ENCODE measurements around the gene SLC25A33. TPM values are rescaled to one million over a fixed set of nuclear protein-coding genes. Genes with fewer than 3 reads are reported as not detected.

The SLC25A33 gene
- total and polyA plus RNA-seq, 2 of the 8 experiments (the other 6 are each of a cell fraction or from before 2014, with no cell fraction given), result 7.8 to 12.8 TPM

DNA sequence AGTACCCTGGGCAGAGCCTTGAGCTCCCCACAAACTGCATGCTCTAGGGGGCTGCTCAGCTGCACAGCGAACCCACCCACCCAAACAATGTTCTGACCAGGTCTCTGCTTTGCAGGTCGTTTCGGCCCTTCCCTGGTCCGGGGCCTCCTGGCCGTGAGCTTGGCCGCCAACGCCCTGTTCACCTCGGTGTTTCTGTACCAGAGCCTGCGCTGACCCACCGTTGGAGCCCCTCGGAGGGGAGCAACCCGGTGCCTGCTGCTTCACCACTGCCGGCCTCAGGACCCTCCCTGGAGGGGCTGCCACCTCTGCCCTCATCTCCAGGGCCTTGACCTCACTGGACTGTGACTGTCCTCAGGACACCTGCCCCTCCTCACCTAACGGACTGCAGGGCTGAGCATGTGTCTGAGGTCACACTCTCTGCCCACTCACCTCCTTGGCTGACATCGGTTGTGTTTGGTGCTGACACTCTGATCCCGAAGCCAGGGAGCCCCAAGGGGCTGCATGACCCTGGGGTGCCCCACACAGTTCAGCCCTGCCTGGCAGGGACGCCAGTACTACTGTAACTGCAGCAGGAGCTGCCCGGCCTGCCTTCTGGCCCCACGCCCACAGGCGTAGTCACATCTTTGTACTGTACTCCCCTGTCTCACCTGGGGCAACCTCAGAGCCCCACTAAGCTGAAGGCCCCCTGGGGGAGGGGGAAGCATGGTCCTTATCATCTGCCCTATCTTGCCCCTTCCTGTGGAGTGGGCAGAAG, 73.8 kb downstream of the SLC25A33 start (continued):
- TF ChIP-seq, protein P1, sequence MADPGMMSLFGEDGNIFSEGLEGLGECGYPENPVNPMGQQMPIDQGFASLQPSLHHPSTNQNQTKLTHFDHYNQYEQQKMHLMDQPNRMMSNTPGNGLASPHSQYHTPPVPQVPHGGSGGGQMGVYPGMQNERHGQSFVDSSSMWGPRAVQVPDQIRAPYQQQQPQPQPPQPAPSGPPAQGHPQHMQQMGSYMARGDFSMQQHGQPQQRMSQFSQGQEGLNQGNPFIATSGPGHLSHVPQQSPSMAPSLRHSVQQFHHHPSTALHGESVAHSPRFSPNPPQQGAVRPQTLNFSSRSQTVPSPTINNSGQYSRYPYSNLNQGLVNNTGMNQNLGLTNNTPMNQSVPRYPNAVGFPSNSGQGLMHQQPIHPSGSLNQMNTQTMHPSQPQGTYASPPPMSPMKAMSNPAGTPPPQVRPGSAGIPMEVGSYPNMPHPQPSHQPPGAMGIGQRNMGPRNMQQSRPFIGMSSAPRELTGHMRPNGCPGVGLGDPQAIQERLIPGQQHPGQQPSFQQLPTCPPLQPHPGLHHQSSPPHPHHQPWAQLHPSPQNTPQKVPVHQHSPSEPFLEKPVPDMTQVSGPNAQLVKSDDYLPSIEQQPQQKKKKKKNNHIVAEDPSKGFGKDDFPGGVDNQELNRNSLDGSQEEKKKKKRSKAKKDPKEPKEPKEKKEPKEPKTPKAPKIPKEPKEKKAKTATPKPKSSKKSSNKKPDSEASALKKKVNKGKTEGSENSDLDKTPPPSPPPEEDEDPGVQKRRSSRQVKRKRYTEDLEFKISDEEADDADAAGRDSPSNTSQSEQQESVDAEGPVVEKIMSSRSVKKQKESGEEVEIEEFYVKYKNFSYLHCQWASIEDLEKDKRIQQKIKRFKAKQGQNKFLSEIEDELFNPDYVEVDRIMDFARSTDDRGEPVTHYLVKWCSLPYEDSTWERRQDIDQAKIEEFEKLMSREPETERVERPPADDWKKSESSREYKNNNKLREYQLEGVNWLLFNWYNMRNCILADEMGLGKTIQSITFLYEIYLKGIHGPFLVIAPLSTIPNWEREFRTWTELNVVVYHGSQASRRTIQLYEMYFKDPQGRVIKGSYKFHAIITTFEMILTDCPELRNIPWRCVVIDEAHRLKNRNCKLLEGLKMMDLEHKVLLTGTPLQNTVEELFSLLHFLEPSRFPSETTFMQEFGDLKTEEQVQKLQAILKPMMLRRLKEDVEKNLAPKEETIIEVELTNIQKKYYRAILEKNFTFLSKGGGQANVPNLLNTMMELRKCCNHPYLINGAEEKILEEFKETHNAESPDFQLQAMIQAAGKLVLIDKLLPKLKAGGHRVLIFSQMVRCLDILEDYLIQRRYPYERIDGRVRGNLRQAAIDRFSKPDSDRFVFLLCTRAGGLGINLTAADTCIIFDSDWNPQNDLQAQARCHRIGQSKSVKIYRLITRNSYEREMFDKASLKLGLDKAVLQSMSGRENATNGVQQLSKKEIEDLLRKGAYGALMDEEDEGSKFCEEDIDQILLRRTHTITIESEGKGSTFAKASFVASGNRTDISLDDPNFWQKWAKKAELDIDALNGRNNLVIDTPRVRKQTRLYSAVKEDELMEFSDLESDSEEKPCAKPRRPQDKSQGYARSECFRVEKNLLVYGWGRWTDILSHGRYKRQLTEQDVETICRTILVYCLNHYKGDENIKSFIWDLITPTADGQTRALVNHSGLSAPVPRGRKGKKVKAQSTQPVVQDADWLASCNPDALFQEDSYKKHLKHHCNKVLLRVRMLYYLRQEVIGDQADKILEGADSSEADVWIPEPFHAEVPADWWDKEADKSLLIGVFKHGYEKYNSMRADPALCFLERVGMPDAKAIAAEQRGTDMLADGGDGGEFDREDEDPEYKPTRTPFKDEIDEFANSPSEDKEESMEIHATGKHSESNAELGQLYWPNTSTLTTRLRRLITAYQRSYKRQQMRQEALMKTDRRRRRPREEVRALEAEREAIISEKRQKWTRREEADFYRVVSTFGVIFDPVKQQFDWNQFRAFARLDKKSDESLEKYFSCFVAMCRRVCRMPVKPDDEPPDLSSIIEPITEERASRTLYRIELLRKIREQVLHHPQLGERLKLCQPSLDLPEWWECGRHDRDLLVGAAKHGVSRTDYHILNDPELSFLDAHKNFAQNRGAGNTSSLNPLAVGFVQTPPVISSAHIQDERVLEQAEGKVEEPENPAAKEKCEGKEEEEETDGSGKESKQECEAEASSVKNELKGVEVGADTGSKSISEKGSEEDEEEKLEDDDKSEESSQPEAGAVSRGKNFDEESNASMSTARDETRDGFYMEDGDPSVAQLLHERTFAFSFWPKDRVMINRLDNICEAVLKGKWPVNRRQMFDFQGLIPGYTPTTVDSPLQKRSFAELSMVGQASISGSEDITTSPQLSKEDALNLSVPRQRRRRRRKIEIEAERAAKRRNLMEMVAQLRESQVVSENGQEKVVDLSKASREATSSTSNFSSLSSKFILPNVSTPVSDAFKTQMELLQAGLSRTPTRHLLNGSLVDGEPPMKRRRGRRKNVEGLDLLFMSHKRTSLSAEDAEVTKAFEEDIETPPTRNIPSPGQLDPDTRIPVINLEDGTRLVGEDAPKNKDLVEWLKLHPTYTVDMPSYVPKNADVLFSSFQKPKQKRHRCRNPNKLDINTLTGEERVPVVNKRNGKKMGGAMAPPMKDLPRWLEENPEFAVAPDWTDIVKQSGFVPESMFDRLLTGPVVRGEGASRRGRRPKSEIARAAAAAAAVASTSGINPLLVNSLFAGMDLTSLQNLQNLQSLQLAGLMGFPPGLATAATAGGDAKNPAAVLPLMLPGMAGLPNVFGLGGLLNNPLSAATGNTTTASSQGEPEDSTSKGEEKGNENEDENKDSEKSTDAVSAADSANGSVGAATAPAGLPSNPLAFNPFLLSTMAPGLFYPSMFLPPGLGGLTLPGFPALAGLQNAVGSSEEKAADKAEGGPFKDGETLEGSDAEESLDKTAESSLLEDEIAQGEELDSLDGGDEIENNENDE (IDR thresholded peaks at IDR 0.05; ENCODE audit: insufficient replicate concordance, low read length), result no peak
- TF ChIP-seq BACH1 (IDR thresholded peaks at IDR 0.05; ENCODE audit: low read length) (no peak), CTBP2 (IDR thresholded peaks at IDR 0.05; ENCODE audit: borderline replicate concordance, insufficient read depth, insufficient read length, low read length) (no peak), TBP (IDR thresholded peaks at IDR 0.05; ENCODE audit: low read depth, low read length) (no peak), SIX5 (IDR thresholded peaks at IDR 0.05; ENCODE audit: low read depth, low read length) (no peak), YY1 (IDR thresholded peaks at IDR 0.05; ENCODE audit: low read depth, low read length) (no peak), EGR1 (IDR thresholded peaks at IDR 0.05; ENCODE audit: borderline replicate concordance, low read depth, low read length) (no peak)
- TF ChIP-seq, protein P2, sequence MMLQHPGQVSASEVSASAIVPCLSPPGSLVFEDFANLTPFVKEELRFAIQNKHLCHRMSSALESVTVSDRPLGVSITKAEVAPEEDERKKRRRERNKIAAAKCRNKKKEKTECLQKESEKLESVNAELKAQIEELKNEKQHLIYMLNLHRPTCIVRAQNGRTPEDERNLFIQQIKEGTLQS (IDR thresholded peaks at IDR 0.05; ENCODE audit: insufficient read depth, low read depth, low read length), result no peak
- TF ChIP-seq, protein P3, sequence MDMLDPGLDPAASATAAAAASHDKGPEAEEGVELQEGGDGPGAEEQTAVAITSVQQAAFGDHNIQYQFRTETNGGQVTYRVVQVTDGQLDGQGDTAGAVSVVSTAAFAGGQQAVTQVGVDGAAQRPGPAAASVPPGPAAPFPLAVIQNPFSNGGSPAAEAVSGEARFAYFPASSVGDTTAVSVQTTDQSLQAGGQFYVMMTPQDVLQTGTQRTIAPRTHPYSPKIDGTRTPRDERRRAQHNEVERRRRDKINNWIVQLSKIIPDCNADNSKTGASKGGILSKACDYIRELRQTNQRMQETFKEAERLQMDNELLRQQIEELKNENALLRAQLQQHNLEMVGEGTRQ (IDR thresholded peaks at IDR 0.05; ENCODE audit: low read length), result no peak

Measured in H1 (cell line).